ENCODE data around the gene DNM3.

DNA sequence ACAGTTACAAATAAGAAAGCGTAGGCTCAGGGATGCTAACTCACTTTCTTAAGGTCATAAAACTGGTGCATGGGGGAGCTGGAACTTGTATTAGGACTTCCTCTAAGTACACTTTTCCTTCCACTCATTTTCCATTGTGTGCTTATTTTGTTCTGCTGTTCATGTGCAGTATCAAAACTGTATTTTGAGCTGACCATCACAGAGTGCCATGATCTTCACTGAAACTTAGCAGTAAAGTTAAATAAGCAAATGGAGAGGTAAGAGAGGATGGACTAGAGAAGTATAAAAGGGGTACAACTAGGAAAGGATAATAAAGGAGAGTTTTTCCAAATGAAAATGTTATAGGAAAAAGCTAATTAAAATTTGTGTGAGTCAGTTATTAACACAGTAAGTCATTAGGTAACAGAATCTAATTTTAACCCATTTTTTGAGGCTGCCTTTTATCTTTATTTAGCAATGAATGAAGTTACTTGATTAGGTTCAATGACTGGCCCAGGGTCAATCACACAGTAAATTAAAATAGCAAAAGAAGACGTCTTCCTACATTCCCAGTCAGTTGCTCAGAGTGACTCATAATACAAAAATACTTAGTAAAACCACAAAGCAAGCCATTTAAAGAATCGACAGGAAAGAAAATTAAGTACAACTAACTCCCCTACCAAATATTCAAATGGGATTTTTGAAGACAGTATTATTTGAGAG, 413.4 kb downstream of the DNM3 start:
- TF ChIP-seq EZH2phosphoT487 (IDR thresholded peaks at IDR 0.05; ENCODE audit: unreplicated experiment) (no peak), REST (IDR thresholded peaks at IDR 0.05; ENCODE audit: unreplicated experiment) (no peak)
- TF ChIP-seq, protein P1, sequence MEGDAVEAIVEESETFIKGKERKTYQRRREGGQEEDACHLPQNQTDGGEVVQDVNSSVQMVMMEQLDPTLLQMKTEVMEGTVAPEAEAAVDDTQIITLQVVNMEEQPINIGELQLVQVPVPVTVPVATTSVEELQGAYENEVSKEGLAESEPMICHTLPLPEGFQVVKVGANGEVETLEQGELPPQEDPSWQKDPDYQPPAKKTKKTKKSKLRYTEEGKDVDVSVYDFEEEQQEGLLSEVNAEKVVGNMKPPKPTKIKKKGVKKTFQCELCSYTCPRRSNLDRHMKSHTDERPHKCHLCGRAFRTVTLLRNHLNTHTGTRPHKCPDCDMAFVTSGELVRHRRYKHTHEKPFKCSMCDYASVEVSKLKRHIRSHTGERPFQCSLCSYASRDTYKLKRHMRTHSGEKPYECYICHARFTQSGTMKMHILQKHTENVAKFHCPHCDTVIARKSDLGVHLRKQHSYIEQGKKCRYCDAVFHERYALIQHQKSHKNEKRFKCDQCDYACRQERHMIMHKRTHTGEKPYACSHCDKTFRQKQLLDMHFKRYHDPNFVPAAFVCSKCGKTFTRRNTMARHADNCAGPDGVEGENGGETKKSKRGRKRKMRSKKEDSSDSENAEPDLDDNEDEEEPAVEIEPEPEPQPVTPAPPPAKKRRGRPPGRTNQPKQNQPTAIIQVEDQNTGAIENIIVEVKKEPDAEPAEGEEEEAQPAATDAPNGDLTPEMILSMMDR (conservative IDR thresholded peaks at IDR 0.05; ENCODE audit: low read depth in 2 of 2): no peak
